Measurements from ENCODE around the gene IGSF8.

- no peak for TF ChIP-seq CTCF (IDR thresholded peaks at IDR 0.05; ENCODE audit: low read depth, low read length, poor library complexity, severe bottlenecking)
- TF ChIP-seq EZH2phosphoT487 (IDR thresholded peaks at IDR 0.05; ENCODE audit: borderline replicate concordance, low read length) = no peak
These were observed 50.1 kb downstream of the IGSF8 start for GRCh38 chr1:160048335-160048734.
